Astrocyte (in vitro differentiated cells and primary cell): ENCODE data around the gene ALDH1A3. TPM values are rescaled to one million over a fixed set of nuclear protein-coding genes. Genes with fewer than 3 reads are reported as not detected.

Source experiments
- DNase-seq: peaks from one replicate; pipeline ENCODE4 v3.0.0-alpha.2; 2010; ENCODE audit warnings: low read depth
- FAIRE-seq: peaks from 2 replicates; lab custom pipeline; 2011; peaks lifted over from hg19 to GRCh38; lab: Jason Lieb, UNC
- H2AFZ ChIP-seq: 2 replicates; pipeline ENCODE4 v1.6.0; 2012; ENCODE audit warnings: low read depth, low read length, inconsistent platforms
- H3K27ac ChIP-seq: 2 replicates; pipeline ENCODE4 v1.5.1; 2011; ENCODE audit warnings: low read depth, low read length, inconsistent platforms
- H3K27me3 ChIP-seq: 2 replicates; pipeline ENCODE4 v1.6.0; 2011; ENCODE audit warnings: low read length, inconsistent platforms; ENCODE audit not compliant: insufficient read depth
- H3K36me3 ChIP-seq: 2 replicates; pipeline ENCODE4 v1.5.1; 2011; ENCODE audit warnings: low read length, inconsistent platforms; ENCODE audit not compliant: insufficient read depth
- H3K4me1 ChIP-seq: 2 replicates; pipeline ENCODE4 v1.5.1; 2011; ENCODE audit warnings: low read length, inconsistent platforms; ENCODE audit not compliant: insufficient read depth
- H3K4me2 ChIP-seq: 2 replicates; pipeline ENCODE4 v1.6.0; 2012; ENCODE audit warnings: low read length, inconsistent platforms
- H3K4me3 ChIP-seq: 2 replicates; pipeline ENCODE4 v1.5.1; 2011; ENCODE audit warnings: low read depth, mild to moderate bottlenecking, low read length, inconsistent platforms; ENCODE audit not compliant: insufficient read depth
- H3K79me2 ChIP-seq: 2 replicates; pipeline ENCODE4 v1.6.0; 2012; ENCODE audit warnings: mild to moderate bottlenecking, low read length, inconsistent platforms; ENCODE audit not compliant: insufficient read depth
- H3K9ac ChIP-seq: 2 replicates; pipeline ENCODE4 v1.6.0; 2012; ENCODE audit warnings: mild to moderate bottlenecking, low read length, inconsistent platforms
- H3K9me3 ChIP-seq: 2 replicates; pipeline ENCODE4 v1.5.1; 2012; ENCODE audit warnings: low read depth, mild to moderate bottlenecking, low read length, inconsistent platforms; ENCODE audit not compliant: insufficient read depth
- H4K20me1 ChIP-seq: 2 replicates; pipeline ENCODE4 v1.6.0; 2012; ENCODE audit warnings: low read length, inconsistent platforms; ENCODE audit not compliant: insufficient read depth
- H3K27ac Mint-ChIP-seq: one replicate; pipeline ENCODE4 v1.8.0; 2021; ENCODE audit warnings: mild to moderate bottlenecking, mixed read lengths; ENCODE audit not compliant: unreplicated experiment
- H3K27me3 Mint-ChIP-seq: one replicate; pipeline ENCODE4 v1.8.0; 2021; ENCODE audit warnings: low read depth, mixed read lengths; ENCODE audit not compliant: unreplicated experiment
- H3K36me3 Mint-ChIP-seq: one replicate; pipeline ENCODE4 v1.8.0; 2021; ENCODE audit warnings: low read depth, mixed read lengths; ENCODE audit not compliant: unreplicated experiment
- H3K4me1 Mint-ChIP-seq: one replicate; pipeline ENCODE4 v1.8.0; 2021; ENCODE audit warnings: low read depth, mixed read lengths; ENCODE audit not compliant: unreplicated experiment
- H3K4me3 Mint-ChIP-seq: one replicate; pipeline ENCODE4 v1.8.0; 2021; ENCODE audit warnings: mild to moderate bottlenecking, moderate library complexity, mixed read lengths; ENCODE audit not compliant: unreplicated experiment
- H3K9me3 Mint-ChIP-seq: one replicate; pipeline ENCODE4 v1.8.0; 2021; ENCODE audit warnings: mild to moderate bottlenecking, mixed read lengths; ENCODE audit not compliant: unreplicated experiment
- CTCF ChIP-seq: IDR thresholded peaks from 2 replicates; pipeline ENCODE4 v1.5.1; 2011; ENCODE audit warnings: low read depth, mild to moderate bottlenecking, inconsistent platforms, low read length, moderate library complexity; ENCODE audit not compliant: insufficient read depth
- EZH2 ChIP-seq: IDR thresholded peaks from 2 replicates; pipeline ENCODE4 v1.6.1; 2012; ENCODE audit warnings: mild to moderate bottlenecking, low read length, inconsistent platforms; ENCODE audit not compliant: insufficient read depth
- total RNA-seq: library from RNA; stranded (reverse); gene quantifications from 2 replicates; pipeline ENCODE4 v1.2.1, GENCODE V29; 2021

Gene ALDH1A3
- total RNA-seq, 1 donor from 2014 or later: 0.95 TPM

GRCh38 chr15:100900136-100900794, 20.6 kb downstream of the ALDH1A3 start:
- TF ChIP-seq EZH2 (no peak), CTCF (no peak)
- Histone ChIP-seq H3K4me3 (no peak overlapping the region), H3K36me3 (no peaks in the 10 kb centered on the region), H3K9ac (no peak overlapping the region), H3K27me3 (no peaks in the 10 kb centered on the region), H4K20me1 (no peaks in the 10 kb centered on the region), H3K27ac (no peak overlapping the region), H2AFZ (no peak overlapping the region), H3K4me2 (no peak overlapping the region), H3K9me3 (no peaks in the 10 kb centered on the region), H3K79me2 (no peaks in the 10 kb centered on the region), H3K4me1 (peaks cover 4% of the 10 kb centered on the region)
- Mint-ChIP-seq H3K4me3 (no peak overlapping the region), H3K9me3 (peaks cover 4% of the 10 kb centered on the region), H3K36me3 (no peaks in the 10 kb centered on the region), H3K27me3 (peaks cover 21% of the 10 kb centered on the region), H3K27ac (no peak overlapping the region), H3K4me1 (no peaks in the 10 kb centered on the region)
- FAIRE-seq (no peak), DNase-seq (no peak)

- H2AFZ ChIP-seq: no peak overlapping the region
- H3K36me3 Mint-ChIP-seq: no peaks in the 10 kb centered on the region
- no peaks in the 10 kb centered on the region for H3K27me3 ChIP-seq
- no peak overlapping the region for H3K27ac Mint-ChIP-seq
- no peak for DNase-seq
- H3K4me3 Mint-ChIP-seq: no peak overlapping the region
- no peak overlapping the region for H3K4me3 ChIP-seq
- peaks cover 4% of the 10 kb centered on the region for H3K9me3 Mint-ChIP-seq
- no peak overlapping the region for H3K4me2 ChIP-seq
- peaks cover 4% of the 10 kb centered on the region for H3K4me1 ChIP-seq
- peaks cover 23% of the 10 kb centered on the region for H3K27me3 Mint-ChIP-seq
- H3K9ac ChIP-seq: no peak overlapping the region
- FAIRE-seq: no peak
- H3K27ac ChIP-seq: no peak overlapping the region
- H3K9me3 ChIP-seq: no peaks in the 10 kb centered on the region
- TF ChIP-seq EZH2 (no peak), CTCF (no peak)
- H3K36me3 ChIP-seq: no peaks in the 10 kb centered on the region
- no peaks in the 10 kb centered on the region for H3K4me1 Mint-ChIP-seq
- H4K20me1 ChIP-seq: no peaks in the 10 kb centered on the region
- H3K79me2 ChIP-seq: no peaks in the 10 kb centered on the region
Observed at GRCh38 chr15:100900795-100901169, 21.2 kb downstream of the ALDH1A3 start.

GRCh38 chr15:100901296-100901695, 21.7 kb downstream of the ALDH1A3 start:
- H3K27ac Mint-ChIP-seq: no peak overlapping the region

More at GRCh38 chr15:100901296-100901695, 21.7 kb downstream of the ALDH1A3 start:
- FAIRE-seq: no peak
- H3K27ac ChIP-seq: no peak overlapping the region
- Mint-ChIP-seq H3K27me3 (peaks cover 27% of the 10 kb centered on the region), H3K36me3 (no peaks in the 10 kb centered on the region), H3K4me1 (no peaks in the 10 kb centered on the region), H3K4me3 (no peak overlapping the region), H3K9me3 (peaks cover 4% of the 10 kb centered on the region)
- H3K4me3 ChIP-seq: no peak overlapping the region
- no peaks in the 10 kb centered on the region for H4K20me1 ChIP-seq
- H3K36me3 ChIP-seq: no peaks in the 10 kb centered on the region
- peaks cover 4% of the 10 kb centered on the region for H3K4me1 ChIP-seq
- no peaks in the 10 kb centered on the region for H3K79me2 ChIP-seq
- no peak for DNase-seq
- H3K9me3 ChIP-seq: no peaks in the 10 kb centered on the region
- TF ChIP-seq CTCF (no peak), EZH2 (no peak)
- no peak overlapping the region for H2AFZ ChIP-seq
- H3K9ac ChIP-seq: no peak overlapping the region
- H3K4me2 ChIP-seq: no peak overlapping the region
- H3K27me3 ChIP-seq: no peaks in the 10 kb centered on the region
